ENCODE results near the gene CDIP1.

CDIP1 gene

GRCh38 chr16:4515611-4516233, 22.9 kb downstream of the CDIP1 start:
- TF ChIP-seq CTCF (IDR thresholded peaks at IDR 0.05; ENCODE audit: low read depth, low read length, missing control alignments), result no peak
- no peak overlapping the region for H3K4me3 ChIP-seq (ENCODE audit: low read depth, low read length)
- DNase-seq (ENCODE audit: low read depth), result peak; percentile 39

GRCh38 chr16:4514606-4515005, 24.0 kb downstream of the CDIP1 start:
- DNase-seq (ENCODE audit: low read depth), result no peak
- H3K4me3 ChIP-seq (ENCODE audit: low read depth, low read length), result no peak overlapping the region
- no peak for TF ChIP-seq CTCF (IDR thresholded peaks at IDR 0.05; ENCODE audit: low read depth, low read length, missing control alignments)

- no peak for DNase-seq (ENCODE audit: low read depth)
- TF ChIP-seq CTCF (IDR thresholded peaks at IDR 0.05; ENCODE audit: low read depth, low read length, missing control alignments), result no peak
Measured at GRCh38 chr16:4513881-4514280, 24.7 kb downstream of the CDIP1 start.

GRCh38 chr16:4513086-4513860, 25.3 kb downstream of the CDIP1 start:
- DNase-seq (ENCODE audit: low read depth), result no peak
- TF ChIP-seq CTCF (IDR thresholded peaks at IDR 0.05; ENCODE audit: low read depth, low read length, missing control alignments), result no peak
- no peak overlapping the region for H3K4me3 ChIP-seq (ENCODE audit: low read depth, low read length)

More at GRCh38 chr16:4513881-4514280, 24.7 kb downstream of the CDIP1 start:
- H3K4me3 ChIP-seq (ENCODE audit: low read depth, low read length), result no peak overlapping the region

- TF ChIP-seq CTCF (IDR thresholded peaks at IDR 0.05; ENCODE audit: low read depth, low read length, missing control alignments), result no peak
- H3K4me3 ChIP-seq (ENCODE audit: low read depth, low read length), result no peak overlapping the region
- no peak for DNase-seq (ENCODE audit: low read depth)
Measured at GRCh38 chr16:4512473-4512872, 26.1 kb downstream of the CDIP1 start.

GRCh38 chr16:4511441-4512082, 27.0 kb downstream of the CDIP1 start:
- DNase-seq (ENCODE audit: low read depth), result no peak
- H3K4me3 ChIP-seq (ENCODE audit: low read depth, low read length), result no peak overlapping the region
- peak; percentile 31 for TF ChIP-seq CTCF (IDR thresholded peaks at IDR 0.05; ENCODE audit: low read depth, low read length, missing control alignments)
